Kidney (tissue), 14 donors: ENCODE measurements around the gene NUDT22. TPM values are rescaled to one million over a fixed set of nuclear protein-coding genes. Genes with fewer than 3 reads are reported as not detected.

ENCODE experiments used
- DNase-seq, 5 donors: peaks; one replicate each; pipeline ENCODE4 v3.0.0-alpha.2; 2013 to 2020
- FAIRE-seq: peaks from 2 replicates; lab custom pipeline; 2012; peaks lifted over from hg19 to GRCh38; lab: Jason Lieb, UNC
- H3K27ac ChIP-seq, 2 donors: one replicate each; pipeline ENCODE4 v1.7.0; 2013; ENCODE audit warnings: low read depth in 2 of 2, low read length in 2 of 2, inconsistent platforms in 1 of 2
- H3K27me3 ChIP-seq: one replicate; pipeline ENCODE4 v1.7.1; 2013; ENCODE audit warnings: low read length, inconsistent platforms; ENCODE audit not compliant: control insufficient read depth, insufficient read depth
- H3K36me3 ChIP-seq, 3 donors: one replicate each; pipeline versions ENCODE4 v1.7.0 to v1.7.1; 2013; ENCODE audit warnings: low read length in 3 of 3, control low read depth in 1 of 3, inconsistent platforms in 1 of 3; ENCODE audit not compliant: insufficient read depth in 3 of 3, control insufficient read depth in 2 of 3
- H3K4me1 ChIP-seq, 3 donors: one replicate each; pipeline versions ENCODE4 v1.7.0 to v1.7.1; 2013; ENCODE audit warnings: low read length in 3 of 3, inconsistent platforms in 1 of 3, low read depth in 1 of 3; ENCODE audit not compliant: control insufficient read depth in 2 of 3, insufficient read depth in 2 of 3
- H3K4me3 ChIP-seq, 3 donors: one replicate each; pipeline versions ENCODE4 v1.7.0 to v1.8.1; 2013; ENCODE audit warnings: low read length in 3 of 3, control low read depth in 1 of 3, inconsistent platforms in 1 of 3
- H3K9ac ChIP-seq, 3 donors: one replicate each; pipeline versions ENCODE4 v1.7.0 to v1.7.1; 2013; ENCODE audit warnings: low read length in 3 of 3, control low read depth in 1 of 3, inconsistent platforms in 1 of 3
- H3K9me3 ChIP-seq, 3 donors: one replicate each; pipeline versions ENCODE4 v1.7.0 to v1.7.1; 2013; ENCODE audit warnings: low read length in 3 of 3, control low read depth in 1 of 3, inconsistent platforms in 1 of 3; ENCODE audit not compliant: control insufficient read depth in 2 of 3, insufficient read depth in 1 of 3
- intact Hi-C: fragments of 100-400 bp; cut with DNase I; formaldehyde crosslinking; loops from one replicate; pipeline ENCODE4 v1.11.1; 2022
- polyA plus RNA-seq: library from polyadenylated mRNA; stranded (reverse); fragments of 350-450 nt; fragmentation: Illumina TruSeq; extraction: RNeasy Lipid Tissue Mini Kit (QIAGEN cat#74804); gene quantifications from one replicate; pipeline ENCODE4 v1.2.3, GENCODE V29; 2014; ENCODE audit warnings: low read depth, low replicate concordance; ENCODE audit not compliant: insufficient read depth
- total RNA-seq: library from RNA; stranded (reverse); fragmentation: NEBNext Ultra II Directional; extraction: Animal tissue kit (Norgen Biotek cat#: 25700); gene quantifications from one replicate; pipeline ENCODE4 v1.2.1, GENCODE V29; 2021
- TF ChIP-seq, protein P1 (sequence below): IDR thresholded peaks from 3 replicates; pipeline ENCODE4 v1.5.1; 2012; ENCODE audit warnings: mild to moderate bottlenecking, moderate library complexity, borderline replicate concordance; ENCODE audit not compliant: insufficient read depth; ENCODE audit errors: extremely low read depth
- donor health status: control.
- donor health status: control.
- donor health status: control.
- donor health status: control.
- donor health status: control.
- donor health status: DM: yes; HTN: yes; CAD: no.
- donor health status: Normal renal cell carcinoma (clear cell type).

Gene NUDT22
- total and polyA plus RNA-seq, 2 donors from 2014 or later, result 64.5 to 150 TPM

DNA sequence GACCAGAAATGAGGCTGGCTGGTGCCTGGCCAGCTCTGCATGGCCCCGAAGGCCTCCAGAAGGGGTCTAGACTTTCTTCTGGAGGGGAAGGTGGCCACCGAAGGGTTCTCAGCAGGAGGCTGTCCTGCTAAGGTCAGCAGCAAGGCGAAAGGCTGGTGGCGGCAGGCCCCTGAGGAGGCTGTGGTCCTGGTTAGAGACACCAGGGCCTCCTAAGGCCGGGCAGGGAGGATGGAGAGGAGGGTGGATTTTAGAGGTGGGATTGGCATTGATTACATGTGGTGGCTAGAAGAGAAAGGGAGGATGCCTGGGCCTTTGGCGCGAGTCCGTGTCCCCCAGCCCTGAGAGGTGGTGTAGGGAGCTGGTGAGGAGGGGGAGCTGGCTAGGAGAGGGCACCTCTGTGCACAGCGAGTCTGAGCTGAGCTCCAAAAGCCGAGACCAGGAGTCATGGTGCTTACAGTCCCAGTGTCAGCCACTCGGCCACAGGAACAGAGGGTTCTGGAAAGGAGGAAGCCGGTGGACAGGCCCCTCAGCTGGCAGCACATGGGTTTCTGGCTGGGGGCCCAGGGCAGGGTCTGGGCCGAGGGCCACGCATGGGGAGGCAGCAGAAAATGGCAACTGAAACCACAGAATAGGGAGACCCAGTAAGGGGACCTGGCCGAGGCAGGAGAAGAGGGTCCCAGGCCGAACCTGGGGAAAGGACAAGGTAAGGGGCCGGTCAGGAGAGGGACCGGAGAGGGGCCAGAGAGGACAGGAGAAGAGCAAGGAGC is 17.1 kb upstream of the NUDT22 start:
- no peak for FAIRE-seq
- H3K36me3 ChIP-seq, result peaks cover 0 to 9% (median 2%) of the 10 kb centered on the region in 3 donors
- no peaks in the 10 kb centered on the region for H3K9me3 ChIP-seq
- TF ChIP-seq, protein P1, sequence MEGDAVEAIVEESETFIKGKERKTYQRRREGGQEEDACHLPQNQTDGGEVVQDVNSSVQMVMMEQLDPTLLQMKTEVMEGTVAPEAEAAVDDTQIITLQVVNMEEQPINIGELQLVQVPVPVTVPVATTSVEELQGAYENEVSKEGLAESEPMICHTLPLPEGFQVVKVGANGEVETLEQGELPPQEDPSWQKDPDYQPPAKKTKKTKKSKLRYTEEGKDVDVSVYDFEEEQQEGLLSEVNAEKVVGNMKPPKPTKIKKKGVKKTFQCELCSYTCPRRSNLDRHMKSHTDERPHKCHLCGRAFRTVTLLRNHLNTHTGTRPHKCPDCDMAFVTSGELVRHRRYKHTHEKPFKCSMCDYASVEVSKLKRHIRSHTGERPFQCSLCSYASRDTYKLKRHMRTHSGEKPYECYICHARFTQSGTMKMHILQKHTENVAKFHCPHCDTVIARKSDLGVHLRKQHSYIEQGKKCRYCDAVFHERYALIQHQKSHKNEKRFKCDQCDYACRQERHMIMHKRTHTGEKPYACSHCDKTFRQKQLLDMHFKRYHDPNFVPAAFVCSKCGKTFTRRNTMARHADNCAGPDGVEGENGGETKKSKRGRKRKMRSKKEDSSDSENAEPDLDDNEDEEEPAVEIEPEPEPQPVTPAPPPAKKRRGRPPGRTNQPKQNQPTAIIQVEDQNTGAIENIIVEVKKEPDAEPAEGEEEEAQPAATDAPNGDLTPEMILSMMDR, result no peak
- H3K27me3 ChIP-seq, result no peaks in the 10 kb centered on the region
- no peak overlapping the region for H3K9ac ChIP-seq
- intact Hi-C loops, result no loop called here
- H3K27ac ChIP-seq, result peak overlapping the region; percentile 78 to 88
- H3K4me3 ChIP-seq, result no peak overlapping the region
- H3K4me1 ChIP-seq, result peaks cover 0 to 5% (median 0%) of the 10 kb centered on the region in 3 donors
- DNase-seq, result peak in 1 of 5 donors; percentile 33

DNA sequence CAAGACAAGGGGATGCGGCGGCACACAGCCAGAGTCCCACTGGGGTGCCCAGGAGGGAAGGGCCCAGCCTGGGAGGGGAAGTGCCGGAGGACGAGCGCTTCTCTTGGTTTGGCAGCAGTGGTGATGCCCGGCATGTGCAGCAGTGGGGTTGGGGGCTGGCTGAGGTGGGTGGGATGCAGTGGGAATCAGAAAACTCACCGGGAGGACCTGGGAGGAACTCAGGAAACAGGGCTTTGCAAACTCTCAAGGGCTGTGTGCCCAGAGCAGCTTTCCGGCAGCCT is 16.6 kb upstream of the NUDT22 start:
- FAIRE-seq, result no peak
- Histone ChIP-seq H3K4me1 (peaks cover 0 to 5% (median 0%) of the 10 kb centered on the region in 3 donors), H3K9ac (no peak overlapping the region), H3K4me3 (no peak overlapping the region), H3K9me3 (no peaks in the 10 kb centered on the region), H3K27me3 (no peaks in the 10 kb centered on the region), H3K27ac (no peak overlapping the region), H3K36me3 (peaks cover 0 to 5% (median 0%) of the 10 kb centered on the region in 3 donors)
- no peak for DNase-seq
- intact Hi-C loops, result no loop called here
- TF ChIP-seq, protein P1, result no peak

DNA sequence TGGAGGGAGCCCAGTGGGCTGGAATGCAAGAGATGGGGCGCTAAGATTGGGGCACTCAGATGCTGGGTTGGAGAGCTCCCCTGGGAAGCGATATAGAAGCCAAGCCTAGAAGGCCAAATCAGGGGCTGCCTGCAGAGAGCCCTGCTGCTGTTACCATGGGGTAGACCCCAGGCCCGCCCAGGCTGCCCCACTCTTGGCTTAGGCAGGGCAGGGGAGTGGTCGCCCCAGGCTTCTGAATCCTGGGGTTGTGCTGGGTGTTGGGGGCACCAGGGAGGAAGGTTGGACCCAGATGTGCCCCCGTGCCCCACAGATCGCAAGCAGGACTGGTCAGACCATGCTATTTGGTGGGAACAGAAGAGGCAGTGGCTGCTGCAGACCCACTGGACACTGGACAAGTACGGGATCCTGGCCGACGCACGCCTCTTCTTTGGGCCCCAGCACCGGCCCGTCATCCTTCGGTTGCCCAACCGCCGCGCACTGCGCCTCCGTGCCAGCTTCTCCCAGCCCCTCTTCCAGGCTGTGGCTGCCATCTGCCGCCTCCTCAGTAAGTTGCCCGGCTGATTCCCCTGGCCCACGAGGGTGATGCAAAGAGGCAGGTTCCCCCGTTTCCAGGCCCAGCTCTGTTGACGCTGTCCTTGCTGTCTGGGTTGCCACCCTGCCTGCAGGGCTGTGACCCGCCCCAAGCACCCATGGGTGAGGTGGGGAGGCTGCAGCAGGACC is 15.6 kb upstream of the NUDT22 start:
- Histone ChIP-seq H3K4me1 (peaks cover 0 to 5% (median 0%) of the 10 kb centered on the region in 3 donors), H3K9me3 (no peaks in the 10 kb centered on the region), H3K9ac (no peak overlapping the region), H3K36me3 (peaks cover 0 to 4% (median 0%) of the 10 kb centered on the region in 3 donors), H3K27me3 (no peaks in the 10 kb centered on the region), H3K27ac (no peak overlapping the region), H3K4me3 (no peak overlapping the region)
- intact Hi-C loops, result no loop called here
- DNase-seq, result peak in 1 of 5 donors; percentile 32
- FAIRE-seq, result no peak
- TF ChIP-seq, protein P1, result no peak
